Hematopoietic multipotent progenitor cell treated with erythropoietin and hydrocortisone succinate and interleukin-3 and kit ligand, for 6 days (in vitro differentiated cells): ENCODE measurements around the gene ARID4B.

Experiments used
- DNase-seq: peaks from one replicate; pipeline ENCODE4 v3.0.0-alpha.2; 2015

ARID4B gene

DNA sequence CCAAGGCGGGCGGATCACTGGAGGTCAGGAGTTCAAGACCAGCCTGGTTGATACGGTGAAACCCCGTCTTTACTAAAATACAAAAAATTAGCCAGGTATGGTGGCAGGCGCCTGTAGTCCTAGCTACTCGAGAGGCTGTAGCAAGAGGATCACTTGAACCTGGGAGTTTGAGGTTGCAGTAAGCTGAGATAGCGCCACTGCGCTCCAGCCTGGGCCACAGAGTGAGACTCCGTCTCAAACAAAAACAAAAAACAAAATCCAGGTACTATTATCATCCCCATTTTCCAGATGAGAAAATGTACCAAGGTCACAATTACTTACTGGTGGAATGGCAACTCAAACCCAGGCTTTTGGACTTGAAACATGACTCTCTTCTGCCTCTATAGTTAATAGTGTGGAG lies 203.9 kb downstream of the ARID4B start:
- no peak for DNase-seq

DNA sequence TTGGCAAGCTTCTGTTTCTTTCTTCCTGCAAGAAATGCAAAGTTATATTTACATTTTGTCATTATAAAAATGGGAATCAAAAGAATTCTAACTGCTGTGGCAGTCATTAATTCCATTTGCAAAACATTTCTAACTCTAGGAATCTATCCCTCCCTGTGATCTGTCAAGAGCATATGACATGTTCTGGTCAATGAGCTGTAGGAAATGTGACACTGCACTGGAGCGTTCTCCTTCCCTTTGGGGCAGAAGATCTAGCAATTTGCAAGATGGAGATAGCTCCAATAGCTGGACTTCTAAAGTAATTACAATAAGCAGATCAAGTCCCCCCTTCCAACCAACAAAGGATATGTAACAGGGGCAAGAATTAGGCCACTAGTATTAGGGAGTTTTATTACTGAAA lies 205.6 kb downstream of the ARID4B start:
- DNase-seq: no peak
